Trophoblast cell (in vitro differentiated cells and primary cell): Measurements from ENCODE around the gene DNAH1.

Experiments used
- DNase-seq, 2 donors: peaks; one replicate each; pipeline ENCODE4 v3.0.0-alpha.2; 2016
- H2AFZ ChIP-seq: 2 replicates; pipeline ENCODE4 v1.6.1; 2013; ENCODE audit warnings: low read length, moderate library complexity, mild to moderate bottlenecking; ENCODE audit not compliant: insufficient read depth, poor library complexity
- H2AK5ac ChIP-seq: 2 replicates; pipeline ENCODE4 v1.6.1; 2013; ENCODE audit warnings: mild to moderate bottlenecking, low read length
- H2BK120ac ChIP-seq: 2 replicates; pipeline ENCODE4 v1.6.1; 2013; ENCODE audit warnings: low read length, mild to moderate bottlenecking, moderate library complexity; ENCODE audit not compliant: insufficient read depth, poor library complexity
- H2BK12ac ChIP-seq: 2 replicates; pipeline ENCODE4 v1.6.1; 2013; ENCODE audit warnings: mild to moderate bottlenecking, low read length, moderate library complexity
- H2BK5ac ChIP-seq: 2 replicates; pipeline ENCODE4 v1.6.1; 2013; ENCODE audit warnings: low read length, low read depth, moderate library complexity, mild to moderate bottlenecking; ENCODE audit not compliant: poor library complexity
- H3K14ac ChIP-seq: 2 replicates; pipeline ENCODE4 v1.6.1; 2013; ENCODE audit warnings: mild to moderate bottlenecking, low read length
- H3K18ac ChIP-seq: 2 replicates; pipeline ENCODE4 v1.6.1; 2013; ENCODE audit warnings: mild to moderate bottlenecking, low read length
- H3K23ac ChIP-seq: 2 replicates; pipeline ENCODE4 v1.6.1; 2013; ENCODE audit warnings: low read length
- H3K27ac ChIP-seq: 2 replicates; pipeline ENCODE4 v1.5.1; 2013; ENCODE audit warnings: low read depth, mild to moderate bottlenecking, inconsistent platforms, low read length, moderate library complexity
- H3K27me3 ChIP-seq: 2 replicates; pipeline ENCODE4 v1.6.1; 2013; ENCODE audit warnings: inconsistent platforms, mild to moderate bottlenecking, low read length, moderate library complexity; ENCODE audit not compliant: insufficient read depth
- H3K36me3 ChIP-seq, 2 experiments: 1 replicate in 1 of 2; 2 replicates in 1 of 2; pipeline ENCODE4 v1.6.1; 2013; ENCODE audit warnings: low read length in 2 of 2, mild to moderate bottlenecking in 2 of 2, moderate library complexity in 1 of 2; ENCODE audit not compliant: insufficient read depth in 2 of 2, control insufficient read depth in 1 of 2
- H3K4ac ChIP-seq: 2 replicates; pipeline ENCODE4 v1.6.1; 2013; ENCODE audit warnings: low read depth, mild to moderate bottlenecking, low read length, moderate library complexity
- H3K4me1 ChIP-seq, 2 experiments: 1 replicate in 1 of 2; 2 replicates in 1 of 2; pipeline ENCODE4 v1.6.1; 2013; ENCODE audit warnings: low read length in 2 of 2, mild to moderate bottlenecking in 2 of 2, moderate library complexity in 1 of 2; ENCODE audit not compliant: insufficient read depth in 2 of 2, control insufficient read depth in 1 of 2
- H3K4me2 ChIP-seq: 2 replicates; pipeline ENCODE4 v1.6.1; 2013; ENCODE audit warnings: inconsistent platforms, mild to moderate bottlenecking, low read length, moderate library complexity
- H3K4me3 ChIP-seq: 2 replicates; pipeline ENCODE4 v1.5.1; 2013; ENCODE audit warnings: mild to moderate bottlenecking, low read depth, low read length, inconsistent platforms
- H3K79me1 ChIP-seq: one replicate; pipeline ENCODE4 v1.6.1; 2013; ENCODE audit warnings: low read length
- H3K79me2 ChIP-seq: 2 replicates; pipeline ENCODE4 v1.6.1; 2013; ENCODE audit warnings: low read length, mild to moderate bottlenecking; ENCODE audit not compliant: control insufficient read depth, insufficient read depth, poor library complexity
- H3K9ac ChIP-seq: 2 replicates; pipeline ENCODE4 v1.6.1; 2013; ENCODE audit warnings: mild to moderate bottlenecking, low read length
- H3K9me3 ChIP-seq: 2 replicates; pipeline ENCODE4 v1.6.1; 2013; ENCODE audit warnings: low read depth, mild to moderate bottlenecking, control low read depth, inconsistent platforms, low read length; ENCODE audit not compliant: insufficient read depth
- H4K12ac ChIP-seq: 2 replicates; pipeline ENCODE4 v1.6.1; 2013; ENCODE audit warnings: low read depth, mild to moderate bottlenecking, low read length, moderate library complexity
- H4K8ac ChIP-seq: 2 replicates; pipeline ENCODE4 v1.6.1; 2013; ENCODE audit warnings: low read depth, mild to moderate bottlenecking, low read length, moderate library complexity
- H4K91ac ChIP-seq: one replicate; pipeline ENCODE4 v1.6.1; 2013; ENCODE audit warnings: low read depth, mild to moderate bottlenecking, low read length, moderate library complexity
- WGBS: extraction: QIAGEN DNeasy Blood & Tissue Kit; methylation state at CpG from one replicate; pipeline ENCODE4 v1.1.7; 2013; ENCODE audit warnings: missing lambda C conversion rate; ENCODE audit not compliant: insufficient read length, insufficient coverage; ENCODE audit errors: extremely low coverage; 5-methylcytosine and 5-hydroxymethylcytosine counted together

DNAH1 gene

DNA sequence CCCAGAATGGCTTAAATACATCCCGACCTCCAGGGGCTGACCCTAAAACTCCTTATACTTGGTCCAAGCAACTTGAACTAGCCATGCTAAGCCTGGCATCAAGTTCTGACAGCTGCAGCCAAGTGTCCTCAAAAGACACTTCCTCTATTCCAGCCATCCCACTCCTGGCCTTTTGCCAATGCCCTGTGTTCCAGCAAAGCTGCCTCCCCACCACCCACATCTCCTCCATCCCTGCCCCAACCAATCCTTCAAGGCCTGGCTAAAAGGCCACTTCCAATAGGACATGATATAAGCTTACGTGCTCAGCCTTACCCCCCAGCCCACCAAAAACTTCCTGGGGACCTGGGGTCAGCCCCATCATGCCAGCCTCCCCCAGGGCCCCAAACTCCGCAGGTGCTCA lies 87.8 kb downstream of the DNAH1 start:
- Histone ChIP-seq H3K23ac (no peak overlapping the region), H3K79me2 (no peaks in the 10 kb centered on the region), H3K9me3 (peaks cover 4% of the 10 kb centered on the region), H3K18ac (no peak overlapping the region), H3K27me3 (no peaks in the 10 kb centered on the region), H3K14ac (no peak overlapping the region), H3K9ac (no peak overlapping the region), H3K4me1 (peaks cover 5 to 8% of the 10 kb centered on the region in 2 experiments), H4K91ac (no peak overlapping the region), H3K36me3 (peaks cover 80% of the 10 kb centered on the region in 2 experiments), H2BK5ac (no peak overlapping the region), H3K4ac (no peak overlapping the region), H3K4me2 (no peak overlapping the region), H3K79me1 (no peaks in the 10 kb centered on the region), H3K27ac (no peak overlapping the region), H4K8ac (no peak overlapping the region), H2BK12ac (no peak overlapping the region), H2BK120ac (no peak overlapping the region), H4K12ac (no peak overlapping the region), H2AK5ac (no peak overlapping the region), H3K4me3 (no peak overlapping the region), H2AFZ (no peak overlapping the region)
- no peak for DNase-seq
- WGBS, result no CpG with 5 or more reads among the region's 3 CpGs

DNA sequence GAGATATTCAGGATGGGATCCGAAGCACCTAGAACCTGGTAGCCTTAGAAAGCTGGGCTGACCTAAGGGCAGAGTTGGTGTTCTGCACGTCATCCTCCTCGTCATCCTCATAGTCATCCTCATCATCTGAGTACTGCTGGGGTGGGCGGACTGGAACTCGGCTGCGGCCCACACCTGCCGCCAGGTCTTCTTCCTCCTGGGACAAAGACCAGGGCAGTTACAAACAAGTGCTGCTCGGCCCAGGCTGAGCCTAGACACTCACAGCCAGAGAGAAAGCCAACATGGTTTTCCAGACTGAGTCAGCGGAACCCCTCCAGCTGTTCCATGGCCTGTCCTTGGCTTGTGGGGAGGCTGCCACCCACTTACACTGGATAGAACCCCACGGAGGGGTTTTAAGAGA lies 88.3 kb downstream of the DNAH1 start:
- peaks cover 80% of the 10 kb centered on the region in 2 experiments for H3K36me3 ChIP-seq
- no peak overlapping the region for H2AK5ac ChIP-seq
- H3K4me1 ChIP-seq, result peaks cover 9 to 11% of the 10 kb centered on the region in 2 experiments
- no peak overlapping the region for H3K4ac ChIP-seq
- no peak overlapping the region for H2BK120ac ChIP-seq
- H2BK12ac ChIP-seq, result no peak overlapping the region
- no peak overlapping the region for H3K18ac ChIP-seq
- no peak overlapping the region for H3K14ac ChIP-seq
- no peak overlapping the region for H4K12ac ChIP-seq
- no peak overlapping the region for H3K9ac ChIP-seq
- H3K23ac ChIP-seq, result no peak overlapping the region
- H3K4me3 ChIP-seq, result no peak overlapping the region
- H3K4me2 ChIP-seq, result no peak overlapping the region
- no peak overlapping the region for H2AFZ ChIP-seq
- H4K8ac ChIP-seq, result no peak overlapping the region
- no peaks in the 10 kb centered on the region for H3K27me3 ChIP-seq
- no peak overlapping the region for H2BK5ac ChIP-seq
- no peak overlapping the region for H4K91ac ChIP-seq
- DNase-seq, result no peak
- peaks cover 2% of the 10 kb centered on the region for H3K79me1 ChIP-seq
- H3K79me2 ChIP-seq, result peaks cover 3% of the 10 kb centered on the region
- WGBS, result no CpG with 5 or more reads among the region's 10 CpGs
- H3K9me3 ChIP-seq, result peaks cover 4% of the 10 kb centered on the region
- H3K27ac ChIP-seq, result no peak overlapping the region

DNA sequence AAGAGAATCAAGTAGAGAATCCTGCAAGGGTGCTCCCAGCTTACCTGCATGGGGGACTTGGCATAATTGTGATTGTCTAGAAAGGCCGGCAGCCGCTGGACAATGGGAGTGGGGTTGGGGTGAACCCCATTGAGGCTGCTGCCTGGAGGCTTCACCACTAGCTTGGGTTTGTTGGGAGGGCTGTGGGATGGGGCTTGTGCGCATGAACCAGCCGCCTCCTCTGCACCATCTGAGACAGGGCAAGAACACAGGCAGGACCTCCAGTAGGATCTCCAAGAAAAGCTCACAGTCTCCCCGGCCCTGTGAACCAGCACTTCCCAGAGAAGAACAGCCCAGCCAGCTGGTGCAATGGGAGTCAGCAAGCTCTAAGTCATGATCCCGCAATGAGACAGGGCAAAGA lies 88.9 kb downstream of the DNAH1 start:
- Histone ChIP-seq H3K4me2 (no peak overlapping the region), H3K23ac (no peak overlapping the region), H2AK5ac (no peak overlapping the region), H3K4ac (no peak overlapping the region), H4K8ac (no peak overlapping the region), H3K4me1 (peaks cover 9 to 11% of the 10 kb centered on the region in 2 experiments), H3K9ac (no peak overlapping the region), H3K18ac (no peak overlapping the region), H3K36me3 (peaks cover 76 to 80% of the 10 kb centered on the region in 2 experiments), H4K91ac (no peak overlapping the region), H3K79me2 (peaks cover 6% of the 10 kb centered on the region), H2AFZ (no peak overlapping the region), H4K12ac (no peak overlapping the region), H3K79me1 (peaks cover 5% of the 10 kb centered on the region), H2BK120ac (no peak overlapping the region), H3K14ac (no peak overlapping the region), H2BK12ac (no peak overlapping the region), H3K9me3 (peaks cover 4% of the 10 kb centered on the region), H3K27me3 (no peaks in the 10 kb centered on the region), H2BK5ac (no peak overlapping the region), H3K4me3 (no peak overlapping the region), H3K27ac (no peak overlapping the region)
- WGBS, result no CpG with 5 or more reads among the region's 6 CpGs
- no peak for DNase-seq

DNA sequence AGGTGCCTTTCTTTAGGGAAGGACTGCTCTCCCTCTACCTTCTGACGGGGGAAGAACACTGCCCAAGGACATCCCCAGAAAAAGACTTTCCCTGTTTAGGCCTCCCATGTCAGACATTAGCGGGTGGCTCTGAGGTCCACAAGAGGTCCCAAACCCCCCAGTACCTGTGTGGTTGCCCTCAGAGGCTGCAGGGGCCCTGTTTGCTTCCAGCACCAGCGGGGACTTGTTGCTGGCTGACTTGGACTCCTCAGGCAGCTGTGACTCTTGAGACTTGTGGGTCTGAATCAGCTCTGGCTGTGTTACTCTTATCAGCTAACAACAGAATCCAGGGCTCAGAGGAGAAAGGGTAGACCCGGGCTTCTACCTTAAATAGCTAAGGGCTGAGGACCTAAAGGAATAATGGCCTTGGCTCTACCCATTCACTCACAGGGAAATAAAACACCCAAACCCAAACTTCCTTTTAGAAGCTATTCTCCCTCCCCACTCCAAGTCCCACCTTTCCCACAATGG lies 89.5 kb downstream of the DNAH1 start:
- Histone ChIP-seq H3K18ac (no peak overlapping the region), H3K14ac (no peak overlapping the region), H3K27me3 (no peaks in the 10 kb centered on the region), H3K79me1 (peaks cover 9% of the 10 kb centered on the region), H3K27ac (no peak overlapping the region), H2AFZ (no peak overlapping the region), H4K91ac (no peak overlapping the region), H3K9me3 (peaks cover 4% of the 10 kb centered on the region), H2BK5ac (no peak overlapping the region), H2BK12ac (no peak overlapping the region), H3K4me2 (no peak overlapping the region), H3K79me2 (peaks cover 9% of the 10 kb centered on the region), H4K12ac (no peak overlapping the region), H4K8ac (no peak overlapping the region), H3K4me3 (no peak overlapping the region), H3K23ac (no peak overlapping the region), H2AK5ac (no peak overlapping the region), H3K36me3 (peaks cover 70 to 74% of the 10 kb centered on the region in 2 experiments), H3K4ac (no peak overlapping the region), H3K9ac (no peak overlapping the region), H3K4me1 (peaks cover 9 to 11% of the 10 kb centered on the region in 2 experiments), H2BK120ac (no peak overlapping the region)
- WGBS, result no CpG with 5 or more reads among the region's 4 CpGs
- no peak for DNase-seq
